GM19193 (cell line): Measurements from ENCODE around the gene TRIM17.

Experiments used
- POLR2A ChIP-seq: IDR thresholded peaks from 4 replicates; pipeline ENCODE4 v1.6.1; 2011; ENCODE audit not compliant: insufficient read depth, insufficient read length; ENCODE audit errors: extremely low read depth

Gene TRIM17

DNA sequence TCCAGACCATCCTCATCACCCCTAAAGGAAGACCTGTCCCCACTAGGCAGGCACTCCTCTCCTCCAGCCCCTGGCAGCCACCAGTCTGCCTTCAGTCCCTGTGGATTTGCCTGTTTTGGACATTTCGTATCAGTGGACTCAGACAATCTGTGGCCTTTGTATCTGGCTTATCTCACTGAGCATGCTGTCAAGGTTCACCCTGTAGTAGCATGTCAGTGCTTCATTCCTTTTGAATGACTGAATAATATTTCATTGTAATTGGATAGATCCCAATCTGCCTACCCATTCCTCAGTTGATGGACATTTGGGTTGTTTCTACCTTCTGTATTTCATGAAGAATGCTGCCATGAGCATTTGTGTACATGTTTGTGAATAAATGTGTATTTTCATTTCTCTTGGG lies 37.6 kb upstream of the TRIM17 start:
- no peak for TF ChIP-seq POLR2A

GRCh38 chr1:228453614-228454013 lies 37.0 kb upstream of the TRIM17 start:
- TF ChIP-seq POLR2A: no peak

- TF ChIP-seq POLR2A: no peak
Measured at GRCh38 chr1:228453022-228453560, 36.4 kb upstream of the TRIM17 start.

DNA sequence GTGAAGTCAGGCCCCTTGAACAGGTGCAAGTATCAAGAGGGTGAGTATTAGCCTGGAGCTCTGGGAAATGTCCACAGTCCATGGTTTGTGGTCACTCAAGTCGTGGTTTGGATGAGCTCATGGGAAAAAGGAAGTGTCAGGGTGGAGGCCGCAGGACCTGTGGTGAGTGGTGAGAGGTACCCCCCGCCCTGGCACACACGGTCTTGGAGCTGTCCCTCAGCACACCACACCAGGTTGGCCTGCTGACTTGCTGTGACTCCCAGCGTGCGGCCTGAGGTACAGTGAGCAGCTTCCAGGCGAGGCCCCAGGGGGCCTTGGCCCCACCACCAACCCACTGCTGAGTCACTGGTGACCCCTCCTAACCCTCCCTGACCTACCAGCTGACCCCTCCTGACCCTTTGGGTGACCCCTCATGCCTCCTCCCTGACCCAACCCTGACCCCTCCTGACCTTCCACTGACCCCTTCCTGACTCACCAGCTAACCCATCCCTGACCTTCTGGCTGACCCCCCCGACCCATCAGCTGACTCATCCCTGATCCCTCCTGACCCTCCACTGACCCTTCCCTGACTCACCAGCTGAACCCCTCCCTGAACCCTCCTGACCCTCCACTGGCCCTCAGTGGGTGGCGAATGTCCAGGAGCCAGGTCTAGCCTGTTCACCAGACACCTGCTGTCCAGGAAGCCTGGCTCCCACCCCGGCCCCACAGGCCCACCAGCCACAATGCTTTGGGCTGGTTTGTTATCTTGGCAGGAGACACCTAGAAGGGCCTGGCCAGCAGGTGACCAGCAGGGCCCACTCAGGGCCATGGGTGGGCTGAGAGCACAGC lies 35.7 kb upstream of the TRIM17 start:
- no peak for TF ChIP-seq POLR2A

GRCh38 chr1:228450200-228450599 lies 33.5 kb upstream of the TRIM17 start:
- no peak for TF ChIP-seq POLR2A

GRCh38 chr1:228448372-228448771 lies 31.7 kb upstream of the TRIM17 start:
- TF ChIP-seq POLR2A: no peak

- TF ChIP-seq POLR2A: no peak
Measured at GRCh38 chr1:228446852-228447251, 30.2 kb upstream of the TRIM17 start.

- TF ChIP-seq POLR2A: no peak
Measured at GRCh38 chr1:228445843-228446650, 29.4 kb upstream of the TRIM17 start.

DNA sequence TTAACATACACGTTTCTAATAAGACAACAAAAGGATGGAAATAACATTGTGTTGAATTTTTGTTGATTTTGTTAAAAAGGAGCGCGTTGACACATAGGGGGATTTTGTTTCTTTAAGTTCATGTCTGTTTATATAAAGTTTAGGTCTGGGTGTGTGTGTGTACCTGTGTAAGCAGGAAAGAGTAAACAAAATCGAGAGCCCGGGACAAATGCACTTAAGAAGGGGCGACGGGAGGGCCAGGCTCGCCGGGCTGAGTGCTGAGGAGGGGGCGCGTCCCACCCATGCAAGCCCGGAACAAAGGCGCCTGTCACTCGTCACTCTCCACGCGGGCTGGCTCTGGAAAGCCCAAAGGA lies 28.8 kb upstream of the TRIM17 start:
- no peak for TF ChIP-seq POLR2A

- TF ChIP-seq POLR2A: no peak
Measured at GRCh38 chr1:228443395-228443794, 26.7 kb upstream of the TRIM17 start.

DNA sequence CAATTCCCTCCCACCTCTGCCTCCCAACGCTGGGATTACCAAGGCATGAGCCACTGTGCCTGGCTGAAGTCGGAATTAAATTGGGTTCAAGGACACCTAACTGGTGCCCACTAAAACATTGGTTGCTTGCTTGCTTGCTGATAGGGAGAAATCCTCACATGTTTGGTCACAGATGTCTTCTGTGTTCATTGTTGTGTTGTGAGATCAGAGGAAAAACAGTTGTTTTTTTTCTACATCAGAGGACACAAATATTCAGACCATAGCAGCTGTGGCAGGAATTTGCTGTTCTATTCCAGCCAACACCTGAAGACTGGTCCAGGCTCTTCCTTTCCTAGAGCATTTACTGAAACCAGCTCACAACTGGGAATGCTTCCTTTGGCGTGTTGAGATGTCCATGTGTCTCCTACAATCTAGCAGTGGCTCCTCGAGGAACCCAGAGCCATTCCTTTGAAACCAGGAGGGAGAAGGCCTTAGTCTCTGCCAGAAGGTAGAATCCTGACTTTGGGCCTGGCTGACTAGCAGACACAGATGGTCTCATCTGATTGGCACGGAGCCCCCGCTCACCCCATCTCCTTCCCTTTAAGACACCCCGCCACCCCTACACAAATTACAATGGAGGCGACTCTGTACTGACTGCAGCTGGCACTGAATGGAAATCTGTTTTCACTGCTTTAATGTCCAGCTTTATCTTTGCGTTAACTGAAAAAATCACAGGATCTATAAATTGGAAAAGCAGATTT lies 24.3 kb upstream of the TRIM17 start:
- no peak for TF ChIP-seq POLR2A

- no peak for TF ChIP-seq POLR2A
Measured at GRCh38 chr1:228438266-228438665, 21.6 kb upstream of the TRIM17 start.

DNA sequence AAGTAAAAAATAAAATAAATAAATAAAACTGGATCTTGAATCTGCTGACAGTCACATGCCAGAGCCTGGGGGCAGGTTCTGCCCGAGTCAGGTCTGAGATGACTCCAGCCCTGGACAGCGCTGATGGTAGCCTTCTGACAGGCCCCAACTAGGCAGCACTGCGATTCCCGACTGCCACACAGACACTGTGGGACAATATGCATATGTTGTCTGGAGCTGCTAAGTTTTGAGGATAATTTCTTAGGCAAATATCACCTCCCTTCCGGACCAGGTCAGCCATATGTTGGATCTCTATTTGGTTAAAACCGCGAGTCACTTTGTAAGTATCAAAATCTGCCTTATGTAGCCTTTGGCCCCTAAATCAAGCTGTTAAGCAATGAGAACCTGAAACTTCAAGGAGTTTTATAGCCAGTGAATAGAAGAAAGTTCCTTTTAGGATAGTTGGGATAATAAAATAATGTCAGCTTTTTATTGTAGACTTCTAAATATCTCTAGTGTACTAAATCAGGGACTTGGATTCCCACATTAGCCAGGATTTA lies 20.8 kb upstream of the TRIM17 start:
- TF ChIP-seq POLR2A: no peak

- no peak for TF ChIP-seq POLR2A
Measured at GRCh38 chr1:228434689-228435088, 18.0 kb upstream of the TRIM17 start.

GRCh38 chr1:228430243-228430642 lies 13.6 kb upstream of the TRIM17 start:
- no peak for TF ChIP-seq POLR2A
